MM.1S (cell line): ENCODE data around the gene EIF3F.

Source experiments
- DNase-seq: peaks from one replicate; pipeline ENCODE4 v3.0.0-alpha.2; 2015
- H2AFZ ChIP-seq: fragments of 300-600 bp; sonication (generic); 2 replicates; pipeline ENCODE4 v1.6.0; 2016; ENCODE audit warnings: antibody characterized with exemption, low read length
- H3F3A ChIP-seq: fragments of 300-600 bp; sonication (generic); 2 replicates; pipeline ENCODE4 v1.6.1; 2016; ENCODE audit warnings: mild to moderate bottlenecking, antibody characterized with exemption, low read length, moderate library complexity, mixed read lengths; ENCODE audit not compliant: insufficient read depth
- H3K27ac ChIP-seq: fragments of 300-600 bp; sonication (generic); 2 replicates; pipeline ENCODE4 v1.5.1; 2016; ENCODE audit warnings: mild to moderate bottlenecking, low read length
- H3K27me3 ChIP-seq: fragments of 300-600 bp; sonication (generic); replicated peaks from 2 replicates; pipeline ENCODE4 v1.6.0; 2016; ENCODE audit warnings: low read length; ENCODE audit not compliant: insufficient read depth
- H3K36me3 ChIP-seq: fragments of 300-600 bp; sonication (generic); replicated peaks from 2 replicates; pipeline ENCODE4 v1.6.1; 2016; ENCODE audit warnings: mild to moderate bottlenecking, low read length, mixed read lengths; ENCODE audit not compliant: insufficient read depth
- H3K4me1 ChIP-seq: fragments of 300-600 bp; sonication (generic); 2 replicates; pipeline ENCODE4 v1.6.1; 2016; ENCODE audit warnings: low read length, mixed read lengths
- H3K4me2 ChIP-seq: fragments of 300-600 bp; sonication (generic); 2 replicates; pipeline ENCODE4 v1.6.0; 2016; ENCODE audit warnings: low read depth, low read length
- H3K4me3 ChIP-seq: fragments of 300-600 bp; sonication (generic); 2 replicates; pipeline ENCODE4 v1.5.1; 2016; ENCODE audit warnings: low read length, mixed read lengths
- H3K79me2 ChIP-seq: fragments of 300-600 bp; sonication (generic); 2 replicates; pipeline ENCODE4 v1.6.1; 2016; ENCODE audit warnings: mixed run types, low read length, mixed read lengths
- H3K9ac ChIP-seq: fragments of 300-600 bp; sonication (generic); 2 replicates; pipeline ENCODE4 v1.6.1; 2016; ENCODE audit warnings: low read length, mixed read lengths
- H3K9me2 ChIP-seq: fragments of 300-600 bp; sonication (generic); replicated peaks from 2 replicates; pipeline ENCODE4 v1.6.1; 2016; ENCODE audit warnings: mild to moderate bottlenecking, low read length, mixed read lengths; ENCODE audit not compliant: insufficient read depth
- H3K9me3 ChIP-seq: fragments of 300-600 bp; sonication (generic); replicated peaks from 2 replicates; pipeline ENCODE4 v1.6.1; 2016; ENCODE audit warnings: mild to moderate bottlenecking, low read length, mixed read lengths; ENCODE audit not compliant: insufficient read depth
- H4K20me1 ChIP-seq: fragments of 300-600 bp; sonication (generic); 2 replicates; pipeline ENCODE4 v1.6.1; 2016; ENCODE audit warnings: mild to moderate bottlenecking, low read length, moderate library complexity, mixed read lengths; ENCODE audit not compliant: insufficient read depth
- CTCF ChIP-seq: fragments of 300-600 bp; sonication (generic); IDR thresholded peaks from 2 replicates; pipeline ENCODE4 v1.5.1; 2016; ENCODE audit warnings: antibody characterized with exemption, low read length, mixed read lengths
- EZH2 ChIP-seq: fragments of 300-600 bp; sonication (generic); optimal IDR thresholded peaks from 2 replicates; pipeline ENCODE3; 2017; ENCODE audit warnings: low read depth, mild to moderate bottlenecking, antibody characterized with exemption, low read length, mixed read lengths
- EZH2phosphoT487 ChIP-seq: fragments of 300-600 bp; sonication (generic); IDR thresholded peaks from 2 replicates; pipeline ENCODE4 v1.6.1; 2018; ENCODE audit warnings: antibody characterized with exemption, low read length

Gene EIF3F

DNA sequence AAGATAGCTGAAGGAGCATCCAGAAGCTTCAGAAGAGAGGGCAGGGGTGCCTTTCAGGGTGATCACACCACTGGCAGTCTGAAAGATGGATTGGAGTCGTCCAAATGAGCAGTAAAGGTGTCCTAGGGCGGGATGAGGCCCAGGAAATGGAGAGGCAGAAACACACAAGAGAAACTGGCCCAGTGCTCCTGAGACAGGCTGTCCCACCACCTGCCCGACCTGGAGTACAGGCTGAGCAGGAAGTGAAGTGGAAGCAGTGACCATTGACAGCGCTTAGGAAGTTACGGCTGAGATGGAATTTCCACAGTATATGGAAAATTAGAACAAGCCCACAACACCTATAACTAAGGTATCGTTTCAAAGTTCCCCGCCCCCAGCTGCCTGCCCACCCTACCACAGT, 16.1 kb downstream of the EIF3F start:
- no peaks in the 10 kb centered on the region; the same call in 1 of the 2 replicates for H3K36me3 ChIP-seq
- no peaks in the 10 kb centered on the region for H3F3A ChIP-seq
- H3K9me2 ChIP-seq = no peaks in the 10 kb centered on the region
- no peaks in the 10 kb centered on the region for H3K27me3 ChIP-seq
- H3K9ac ChIP-seq = no peak overlapping the region
- DNase-seq = no peak
- H3K4me1 ChIP-seq = no peaks in the 10 kb centered on the region
- H4K20me1 ChIP-seq = no peaks in the 10 kb centered on the region
- H3K79me2 ChIP-seq = no peaks in the 10 kb centered on the region
- no peak overlapping the region for H3K4me2 ChIP-seq
- TF ChIP-seq EZH2phosphoT487 = no peak
- no peak overlapping the region for H3K27ac ChIP-seq
- H2AFZ ChIP-seq = no peak overlapping the region
- no peaks in the 10 kb centered on the region for H3K9me3 ChIP-seq
- no peak overlapping the region for H3K4me3 ChIP-seq

- no peak overlapping the region for H2AFZ ChIP-seq
- no peak overlapping the region for H3K4me2 ChIP-seq
- no peak for DNase-seq
- H3K4me3 ChIP-seq = no peak overlapping the region
- no peaks in the 10 kb centered on the region for H3K9me2 ChIP-seq
- H3K9ac ChIP-seq = no peak overlapping the region
- no peaks in the 10 kb centered on the region for H4K20me1 ChIP-seq
- TF ChIP-seq CTCF (no peak), EZH2phosphoT487 (no peak), EZH2 (no peak)
- no peaks in the 10 kb centered on the region for H3K4me1 ChIP-seq
- no peaks in the 10 kb centered on the region for H3K9me3 ChIP-seq
- H3F3A ChIP-seq = no peaks in the 10 kb centered on the region
- no peaks in the 10 kb centered on the region for H3K79me2 ChIP-seq
- no peaks in the 10 kb centered on the region; the same call in 1 of the 2 replicates for H3K36me3 ChIP-seq
- no peaks in the 10 kb centered on the region for H3K27me3 ChIP-seq
- H3K27ac ChIP-seq = no peak overlapping the region
These were observed 16.9 kb downstream of the EIF3F start for GRCh38 chr11:8004008-8004407.

DNA sequence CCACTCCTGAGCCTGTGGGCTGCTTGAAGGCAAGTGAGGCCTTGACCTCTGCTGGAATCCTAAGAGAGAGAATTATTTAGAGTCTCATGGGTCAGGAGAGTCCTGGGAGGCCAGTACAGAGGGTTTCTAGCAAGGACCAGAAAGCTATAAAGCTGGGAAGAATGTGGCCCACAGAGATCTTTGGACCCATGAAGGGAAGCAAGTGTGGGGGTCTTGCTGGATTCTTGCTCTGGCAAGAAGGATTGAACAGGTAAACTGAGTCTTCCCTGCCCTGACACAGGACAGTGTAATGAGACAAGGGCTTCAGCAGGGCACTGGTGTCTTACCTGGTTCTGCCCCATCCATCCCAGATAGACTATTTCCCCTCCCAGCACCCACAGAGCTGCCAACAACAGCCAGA, 18.4 kb downstream of the EIF3F start:
- no peaks in the 10 kb centered on the region for H3K79me2 ChIP-seq
- no peaks in the 10 kb centered on the region for H3K27me3 ChIP-seq
- H3K9ac ChIP-seq = no peak overlapping the region
- no peak for DNase-seq
- TF ChIP-seq CTCF (no peak), EZH2phosphoT487 (no peak), EZH2 (no peak)
- no peak overlapping the region for H3K4me3 ChIP-seq
- H3K36me3 ChIP-seq = no peaks in the 10 kb centered on the region
- H2AFZ ChIP-seq = no peak overlapping the region
- H3K9me2 ChIP-seq = no peaks in the 10 kb centered on the region
- no peak overlapping the region for H3K27ac ChIP-seq
- no peaks in the 10 kb centered on the region for H3K9me3 ChIP-seq
- no peaks in the 10 kb centered on the region for H3K4me1 ChIP-seq
- H3K4me2 ChIP-seq = no peak overlapping the region
- no peaks in the 10 kb centered on the region for H4K20me1 ChIP-seq
- H3F3A ChIP-seq = no peaks in the 10 kb centered on the region

DNA sequence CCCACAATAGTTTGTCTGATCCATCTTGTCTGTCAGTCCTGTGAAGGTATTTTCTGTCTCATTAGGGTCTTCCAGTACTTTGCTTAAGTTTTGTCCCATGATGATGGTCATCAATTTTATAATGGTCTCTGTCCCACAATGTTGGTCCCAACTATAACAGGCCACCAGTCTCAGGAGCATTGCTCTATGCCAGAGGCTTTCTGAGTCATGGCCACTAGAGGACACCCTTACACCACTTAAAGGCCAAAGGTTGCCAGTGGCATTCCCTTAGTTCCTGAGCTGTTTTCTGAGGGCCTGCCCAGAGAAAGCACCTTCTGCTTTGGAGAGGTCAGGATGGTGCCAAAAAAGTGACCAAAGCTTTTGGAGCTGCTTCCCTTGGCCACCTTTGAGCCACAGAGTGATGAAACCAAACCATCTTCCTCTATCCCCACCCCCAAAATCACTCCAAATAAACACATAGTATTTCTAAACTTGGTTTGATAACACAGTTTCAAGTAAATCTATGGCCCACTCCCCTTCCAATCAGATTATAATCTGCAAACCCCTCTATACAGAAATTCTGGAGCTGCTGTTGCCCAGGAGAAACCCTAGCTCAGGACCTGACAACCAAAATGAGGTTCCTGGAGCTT, 19.3 kb downstream of the EIF3F start:
- Histone ChIP-seq H3F3A (no peaks in the 10 kb centered on the region), H2AFZ (no peak overlapping the region), H3K4me3 (no peak overlapping the region), H3K9me2 (no peaks in the 10 kb centered on the region), H3K9ac (no peak overlapping the region), H3K9me3 (no peaks in the 10 kb centered on the region), H3K36me3 (no peaks in the 10 kb centered on the region), H3K27me3 (no peaks in the 10 kb centered on the region), H3K4me1 (no peaks in the 10 kb centered on the region), H3K4me2 (no peak overlapping the region), H4K20me1 (no peaks in the 10 kb centered on the region), H3K27ac (no peak overlapping the region), H3K79me2 (no peaks in the 10 kb centered on the region)
- no peak for TF ChIP-seq EZH2phosphoT487
- no peak for TF ChIP-seq EZH2
- TF ChIP-seq CTCF = peak; percentile 86
- peak; percentile 62 for DNase-seq
